H1 (cell line): ENCODE results near the gene STAT3. TPM values are rescaled to one million over a fixed set of nuclear protein-coding genes. Genes with fewer than 3 reads are reported as not detected.

ENCODE experiments used
- CTCF ChIA-PET: fragments of 300-600 bp; sonication (Branson Sonifier 250); formaldehyde crosslinking; loops from one replicate; lab custom pipeline; 2021; ENCODE audit not compliant: partially characterized antibody; lab: Charles Lee
- POLR2A ChIA-PET: fragments of 300-600 bp; sonication (Branson Sonifier 250); formaldehyde crosslinking; loops from one replicate; lab custom pipeline; 2021; ENCODE audit warnings: inconsistent platforms; ENCODE audit not compliant: partially characterized antibody; lab: Charles Lee
- DNase-seq, 2 experiments: peaks; one replicate each; pipeline versions ENCODE4 v3.0.0 to v3.0.0-alpha.2; 2010 to 2022; ENCODE audit warnings: low spot score in 2 of 2, low read depth in 1 of 2, mixed read lengths in 1 of 2
- FAIRE-seq: peaks from 2 replicates; lab custom pipeline; 2011; peaks lifted over from hg19 to GRCh38; lab: Jason Lieb, UNC
- H2AFZ ChIP-seq: 2 replicates; pipeline ENCODE4 v1.8.1; 2012; ENCODE audit warnings: low read length, inconsistent platforms
- H2AK5ac ChIP-seq: 2 replicates; pipeline ENCODE4 v1.6.1; 2013; ENCODE audit warnings: low read depth, low read length
- H2BK120ac ChIP-seq: replicated peaks from 2 replicates; pipeline ENCODE3; 2013; ENCODE audit warnings: low read depth, low read length, inconsistent platforms
- H2BK12ac ChIP-seq: 2 replicates; pipeline ENCODE4 v1.6.1; 2013; ENCODE audit warnings: low read depth, low read length
- H2BK15ac ChIP-seq: 2 replicates; pipeline ENCODE4 v1.6.1; 2013; ENCODE audit warnings: low read length
- H2BK20ac ChIP-seq: 2 replicates; pipeline ENCODE4 v1.6.1; 2013; ENCODE audit warnings: low read length
- H2BK5ac ChIP-seq: 2 replicates; pipeline ENCODE4 v1.6.1; 2013; ENCODE audit warnings: low read depth, low read length
- H3K14ac ChIP-seq: 2 replicates; pipeline ENCODE4 v1.6.1; 2013; ENCODE audit warnings: inconsistent platforms; ENCODE audit not compliant: insufficient read length
- H3K18ac ChIP-seq: 2 replicates; pipeline ENCODE4 v1.6.1; 2013; ENCODE audit warnings: low read length; ENCODE audit errors: extremely low read depth
- H3K23ac ChIP-seq: 2 replicates; pipeline ENCODE4 v1.6.1; 2013; ENCODE audit warnings: inconsistent platforms; ENCODE audit not compliant: insufficient read length
- H3K23me2 ChIP-seq: 2 replicates; pipeline ENCODE4 v1.6.1; 2013; ENCODE audit warnings: low read depth, low read length
- H3K27ac ChIP-seq: 2 replicates; pipeline ENCODE4 v1.6.1; 2011; ENCODE audit warnings: low read depth, low read length, inconsistent platforms
- H3K27me3 ChIP-seq, 4 experiments: replicated peaks in 1 of 4; 1 replicate in 1 of 4; 2 replicates in 3 of 4; pipeline versions ENCODE4 v1.6.1 to v1.8.1; 2011 to 2013; ENCODE audit warnings: low read length in 3 of 4, mild to moderate bottlenecking in 3 of 4, inconsistent platforms in 2 of 4, mixed read lengths in 2 of 4, moderate library complexity in 1 of 4; ENCODE audit not compliant: control insufficient read depth in 3 of 4, insufficient read depth in 3 of 4; ENCODE audit errors: extremely low read depth in 1 of 4
- H3K36me3 ChIP-seq, 4 experiments: 2 replicates each; pipeline versions ENCODE4 v1.6.1 to v1.8.1; 2011 to 2013; ENCODE audit warnings: mild to moderate bottlenecking in 4 of 4, low read length in 3 of 4, moderate library complexity in 2 of 4, control low read depth in 1 of 4, inconsistent platforms in 1 of 4; ENCODE audit not compliant: insufficient read depth in 4 of 4, control insufficient read depth in 2 of 4
- H3K4ac ChIP-seq: replicated peaks from 2 replicates; pipeline ENCODE3; 2013; ENCODE audit warnings: low read length, low read depth, mixed read lengths, inconsistent platforms; ENCODE audit not compliant: insufficient read length
- H3K4me1 ChIP-seq, 4 experiments: replicated peaks in 1 of 4; 1 replicate in 1 of 4; 2 replicates in 3 of 4; pipeline versions ENCODE4 v1.6.1 to v1.8.1; 2011 to 2013; ENCODE audit warnings: low read length in 3 of 4, inconsistent platforms in 2 of 4, mixed read lengths in 1 of 4; ENCODE audit not compliant: insufficient read depth in 4 of 4, control insufficient read depth in 3 of 4
- H3K4me2 ChIP-seq, 2 experiments: 2 replicates each; pipeline versions ENCODE4 v1.6.1 to v1.8.1; 2011 to 2013; ENCODE audit warnings: low read depth in 2 of 2, low read length in 2 of 2, control low read depth in 1 of 2, inconsistent platforms in 1 of 2, mild to moderate bottlenecking in 1 of 2; ENCODE audit not compliant: insufficient read depth in 1 of 2
- H3K4me3 ChIP-seq, 4 experiments: fragments of 200-600, 300-600 bp in 1 of 4; sonication (generic), shearing (Covaris generic), sonication (Bioruptor Twin) in 1 of 4; 2 replicates each; pipeline versions ENCODE4 v1.5.1 to v1.8.1; 2011 to 2016; ENCODE audit warnings: low read length in 4 of 4, low read depth in 3 of 4, control low read depth in 2 of 4, inconsistent platforms in 2 of 4, mild to moderate bottlenecking in 2 of 4, mixed read lengths in 1 of 4, moderate library complexity in 1 of 4; ENCODE audit not compliant: insufficient read depth in 2 of 4; ENCODE audit errors: extremely low read depth in 1 of 4
- H3K56ac ChIP-seq: replicated peaks from 2 replicates; pipeline ENCODE3; 2013; ENCODE audit warnings: low read depth, mild to moderate bottlenecking, mixed read lengths, low read length, inconsistent platforms; ENCODE audit not compliant: insufficient read length
- H3K79me1 ChIP-seq: 2 replicates; pipeline ENCODE4 v1.6.1; 2013; ENCODE audit warnings: low read depth, low read length, control low read depth
- H3K79me2 ChIP-seq, 2 experiments: 2 replicates each; pipeline versions ENCODE4 v1.6.1 to v1.8.1; 2012 to 2013; ENCODE audit warnings: low read length in 2 of 2, mild to moderate bottlenecking in 2 of 2, inconsistent platforms in 1 of 2; ENCODE audit not compliant: insufficient read depth in 2 of 2, control insufficient read depth in 1 of 2
- H3K9ac ChIP-seq, 4 experiments: replicated peaks in 1 of 4; 1 replicate in 1 of 4; 2 replicates in 3 of 4; pipeline versions ENCODE4 v1.6.1 to v1.8.1; 2011 to 2013; ENCODE audit warnings: low read depth in 3 of 4, low read length in 3 of 4, control low read depth in 2 of 4, mild to moderate bottlenecking in 2 of 4, moderate library complexity in 2 of 4, inconsistent platforms in 1 of 4; ENCODE audit errors: extremely low read depth in 1 of 4
- H3K9me3 ChIP-seq, 2 experiments: 2 replicates each; pipeline versions ENCODE4 v1.6.1 to v1.8.1; 2012 to 2013; ENCODE audit warnings: mild to moderate bottlenecking in 2 of 2, moderate library complexity in 2 of 2, control low read depth in 1 of 2, inconsistent platforms in 1 of 2, low read depth in 1 of 2, low read length in 1 of 2, mixed read lengths in 1 of 2; ENCODE audit not compliant: insufficient read depth in 2 of 2
- H4K20me1 ChIP-seq, 2 experiments: replicated peaks in 1 of 2; 2 replicates each; pipeline versions ENCODE3 to v1.8.1; 2011 to 2013; ENCODE audit warnings: inconsistent platforms in 2 of 2, low read length in 2 of 2, mild to moderate bottlenecking in 1 of 2; ENCODE audit not compliant: insufficient read depth in 2 of 2, control insufficient read depth in 1 of 2
- H4K5ac ChIP-seq: 2 replicates; pipeline ENCODE4 v1.6.1; 2013; ENCODE audit warnings: low read length, low read depth, mixed read lengths, inconsistent platforms; ENCODE audit not compliant: insufficient read length
- H4K8ac ChIP-seq: 2 replicates; pipeline ENCODE4 v1.8.0; 2013; ENCODE audit warnings: mild to moderate bottlenecking, moderate library complexity, low read length, inconsistent platforms; ENCODE audit not compliant: insufficient read depth; ENCODE audit errors: extremely low read depth
- H4K91ac ChIP-seq: replicated peaks from 2 replicates; pipeline ENCODE3; 2013; ENCODE audit warnings: low read length, mixed read lengths, inconsistent platforms; ENCODE audit not compliant: insufficient read length
- BRCA1 ChIP-seq: IDR thresholded peaks from 2 replicates; pipeline ENCODE4 v1.6.1; 2012; ENCODE audit warnings: low read depth, low read length, improper control_type of control experiment
- GTF2F1 ChIP-seq: IDR thresholded peaks from 2 replicates; pipeline ENCODE4 v1.6.1; 2012; ENCODE audit warnings: low read depth, low read length, improper control_type of control experiment, borderline replicate concordance
- JUND ChIP-seq: IDR thresholded peaks from 2 replicates; pipeline ENCODE4 v1.6.1; 2011; ENCODE audit warnings: mild to moderate bottlenecking, improper control_type of control experiment, low read length
- KDM1A ChIP-seq: fragments of 200-600, 300-600 bp; sonication (generic); IDR thresholded peaks from 2 replicates; pipeline ENCODE4 v1.7.1; 2016; ENCODE audit warnings: mild to moderate bottlenecking, low read length, borderline replicate concordance
- POLR2A ChIP-seq, 2 experiments: IDR thresholded peaks; 1 replicate in 1 of 2; 2 replicates in 1 of 2; pipeline ENCODE4 v1.6.1; 2011; ENCODE audit warnings: low read depth in 2 of 2, low read length in 2 of 2, mild to moderate bottlenecking in 2 of 2; ENCODE audit errors: control extremely low read depth in 1 of 2
- RAD21 ChIP-seq, 2 experiments: IDR thresholded peaks in 1 of 2; conservative IDR thresholded peaks in 1 of 2; 2 replicates each; pipeline ENCODE4 v1.6.1; 2011; ENCODE audit warnings: low read depth in 2 of 2, low read length in 2 of 2, improper control_type of control experiment in 1 of 2, inconsistent platforms in 1 of 2, mild to moderate bottlenecking in 1 of 2, moderate library complexity in 1 of 2
- SRF ChIP-seq: IDR thresholded peaks from 2 replicates; pipeline ENCODE4 v1.6.1; 2011; ENCODE audit warnings: mild to moderate bottlenecking, low read depth, low read length, moderate library complexity
- TAF1 ChIP-seq: IDR thresholded peaks from 2 replicates; pipeline ENCODE4 v1.6.1; 2011; ENCODE audit warnings: mild to moderate bottlenecking, low read depth, low read length
- WGBS, 2 experiments: shearing (Covaris generic) in 1 of 2; methylation state at CpG; one replicate each; pipeline versions ENCODE4 v1.1.6 to v1.1.7; 2013 to 2015; ENCODE audit warnings: low lambda C conversion rate in 2 of 2, mixed read lengths in 2 of 2, inconsistent platforms in 1 of 2, low coverage in 1 of 2, missing lambda C conversion rate in 1 of 2; ENCODE audit not compliant: insufficient replicate concordance in 2 of 2, insufficient coverage in 1 of 2, insufficient read length in 1 of 2; ENCODE audit errors: extremely low coverage in 1 of 2, missing lambda C conversion rate in 1 of 2; 5-methylcytosine and 5-hydroxymethylcytosine counted together
- long read RNA-seq, 2 experiments: library from RNA in 1 of 2; library from capped mRNA in 1 of 2; stranded (forward); transcript quantifications; one replicate each; pipeline ENCODE4 v2.0.0, GENCODE V29; 2021; ENCODE audit warnings: inconsistent platforms in 1 of 2
- polyA minus RNA-seq, 3 experiments: library from RNA; depleted of rRNA, polyadenylated mRNA; stranded (reverse); fragments of >200 nt; gene quantifications; 1 replicate in 2 of 3; 2 replicates in 1 of 3; pipeline ENCODE4 v1.2.3, GENCODE V29; 2011
- polyA plus RNA-seq, 7 experiments: library from polyadenylated mRNA; depleted of rRNA in 3 of 7; stranded (reverse) in 5 of 7; unstranded in 2 of 7; fragments of >200 nt in 5 of 7; fragments of 200-250 nt in 2 of 7; gene quantifications; 1 replicate in 5 of 7; 2 replicates in 1 of 7; 4 replicates in 1 of 7; pipeline versions ENCODE4 v1.2.1 to v1.2.3, GENCODE V29; 2011 to 2013; ENCODE audit warnings: missing spikeins in 2 of 7, mixed read lengths in 2 of 7
- total RNA-seq: library from RNA; stranded (reverse); fragmentation: NEBNext Ultra II Directional; extraction: Animal tissue kit (Norgen Biotek cat#: 25700); gene quantifications from 2 replicates; pipeline ENCODE4 v1.2.1, GENCODE V29; 2021

STAT3 gene
- total RNA-seq (94.1 and 94.3 TPM in 2 replicates), polyA plus RNA-seq (2011; rRNA removed) (38.4 and 41.2 TPM in 2 replicates), polyA minus RNA-seq (2011; rRNA and poly(A)+ RNA removed) (86.0 and 92.4 TPM in 2 replicates)
- 48.0 TPM for polyA plus RNA-seq (2011; cell fraction: cytosol; rRNA removed)
- 73.3 TPM for polyA plus RNA-seq (2011; cell fraction: nucleus; rRNA removed)
- polyA plus RNA-seq (2012, experiment 1 of 2) = 62.3 to 80.8 TPM (median 72.6 TPM) in 4 replicates
- polyA plus RNA-seq (2012, experiment 2 of 2) = 32.2 TPM
- 41.7 TPM for polyA plus RNA-seq (2013, experiment 1 of 2)
- polyA plus RNA-seq (2013, experiment 2 of 2) = 37.9 TPM
- polyA minus RNA-seq (2011; cell fraction: cytosol; rRNA and poly(A)+ RNA removed) = 59.6 TPM
- 60.0 TPM for polyA minus RNA-seq (2011; cell fraction: nucleus; rRNA and poly(A)+ RNA removed)
- long read RNA-seq, experiment 1, partial matches to known transcripts = 17 of 47 reads
- long read RNA-seq, experiment 1, other reads (novel, unspliced or antisense) = 29 of 47 reads
- long read RNA-seq, experiment 2, full-length matches to known transcripts = 6 of 11 reads
- long read RNA-seq, experiment 2, partial matches to known transcripts = 3 of 11 reads
- long read RNA-seq, experiment 2, other reads (novel, unspliced or antisense) = 2 of 11 reads

DNA sequence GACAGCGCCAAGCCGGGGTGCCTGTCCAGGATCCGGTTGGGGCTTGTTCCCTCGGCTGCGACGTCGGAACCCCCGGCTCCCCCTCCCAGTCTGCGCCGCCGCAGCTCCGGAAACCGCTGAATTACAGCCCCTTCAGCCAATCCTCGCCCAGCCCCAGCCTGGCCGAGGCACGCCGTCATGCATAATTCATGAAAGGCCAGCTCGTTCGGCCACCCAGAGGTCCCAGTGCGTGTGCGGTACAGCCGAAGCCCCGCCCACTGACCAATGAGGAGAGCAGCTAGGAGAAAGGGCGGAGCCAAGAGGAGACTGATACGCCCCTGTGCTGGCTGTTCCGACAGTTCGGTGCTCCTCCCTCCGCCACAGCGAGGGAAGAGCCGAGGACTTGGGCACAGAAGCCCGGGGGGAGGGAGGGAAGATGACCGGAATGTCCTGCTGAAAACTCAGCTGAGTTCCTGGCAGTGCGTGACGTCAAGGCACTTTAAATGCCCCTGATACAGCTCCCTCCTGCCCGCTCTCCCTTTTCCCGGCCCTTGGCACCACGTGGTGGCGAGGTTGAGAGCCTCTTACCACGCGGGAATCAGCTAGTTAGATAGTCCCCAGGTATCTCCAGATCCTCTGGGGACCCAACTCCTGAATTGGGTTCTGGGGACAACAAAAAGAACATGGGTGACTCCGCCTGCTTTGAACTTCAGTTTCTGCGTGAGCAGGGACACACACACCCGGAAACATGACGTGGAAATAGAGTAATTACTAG, at the start of gene STAT3:
Gene STAT3, minus strand, starts transcription at position 62 of the 754 bp plus-strand sequence. CDS start 39,926 bp downstream, outside the sequence.
- Histone ChIP-seq H3K36me3 (no peaks in the 10 kb centered on the region), H4K91ac (peak within 1 kb of the TSS; percentile 84), H3K4me1 (peaks cover 3 to 14% (median 6%) of the 10 kb centered on the region in 4 experiments), H2BK120ac (no peak within 1 kb of the TSS), H3K9me3 (no peaks in the 10 kb centered on the region), H2BK20ac (peak within 1 kb of the TSS; percentile 13; the same call in 1 of the 2 replicates), H3K23me2 (peaks cover 8% of the 10 kb centered on the region), H4K20me1 (peaks cover 2 to 9% of the 10 kb centered on the region in 2 experiments), H3K9ac (peak within 1 kb of the TSS; percentile 77 to 83 (median 80)), H3K56ac (peak within 1 kb of the TSS; percentile 64), H2BK15ac (no peak within 1 kb of the TSS; the same call in 1 of the 2 replicates), H3K4me2 (peak within 1 kb of the TSS; percentile 74 to 85), H3K27ac (peak within 1 kb of the TSS; percentile 71; the same call in 1 of the 2 replicates), H3K14ac (no peak within 1 kb of the TSS), H2BK5ac (peak within 1 kb of the TSS; percentile 81), H3K79me1 (0 out of 2 replicates have a peak, but pooled peaks cover 3% of the 10 kb centered on the region), H2BK12ac (peak within 1 kb of the TSS; percentile 92), H3K23ac (no peak within 1 kb of the TSS), H2AFZ (peak within 1 kb of the TSS; percentile 67), H3K4ac (peak within 1 kb of the TSS; percentile 70), H3K79me2 (peaks cover 23 to 38% of the 10 kb centered on the region in 2 experiments), H3K18ac (peak within 1 kb of the TSS; percentile 73), H3K27me3 (no peaks in the 10 kb centered on the region), H2AK5ac (0 out of 2 replicates have a peak within 1 kb of the TSS, but pooled peaks have one; percentile 76), H4K5ac (peak within 1 kb of the TSS; percentile 83), H4K8ac (peak within 1 kb of the TSS; percentile 85), H3K4me3 (peak within 1 kb of the TSS; percentile 79 to 91 (median 82))
- peak; percentile 71 for FAIRE-seq
- ChIA-PET CTCF (interaction anchor here (0.8 to 3.1 kb wide), 10 partner anchors 9 to 139 kb away, joined by 3 to 18 read pairs (median 4); no protein-coding TSS in a partner anchor), POLR2A (interaction anchor here (0.7 to 2.9 kb wide), 14 partner anchors 10 to 371 kb away, joined by 3 to 33 read pairs (median 4); partner anchors contain the start of genes CAVIN1, COASY and DNAJC7)
- 3% methylated on average over 34 of the region's 44 CpGs; no CpG with 5 or more reads in 1 of the 2 experiments for WGBS, 2 experiments
- peak; percentile 100 for DNase-seq
- no peak for TF ChIP-seq GTF2F1
- TF ChIP-seq POLR2A (IDR thresholded peaks at IDR 0.05; ENCODE audit: control extremely low read depth in 1 of 2, low read depth in 2 of 2, low read length in 2 of 2) = peak; percentile 13 to 72
- peak; percentile 100 for TF ChIP-seq JUND
- TF ChIP-seq RAD21 (IDR thresholded peaks at IDR 0.05 in 1 of 2, conservative IDR thresholded peaks at IDR 0.05 in 1 of 2; ENCODE audit: low read depth in 2 of 2, low read length in 2 of 2) = peak in 1 of 2 experiments; percentile 29; a peak in 3 of 4 replicates
- TF ChIP-seq BRCA1 = no peak
- peak; percentile 73; the same call in 1 of the 2 replicates for TF ChIP-seq TAF1
- TF ChIP-seq SRF = no peak; the same call in 1 of the 2 replicates
- TF ChIP-seq KDM1A = no peak
